ENCODE results near the gene SERINC2. TPM values are rescaled to one million over a fixed set of nuclear protein-coding genes. Genes with fewer than 3 reads are reported as not detected.
A peak's percentile ranks its signal among the peaks of the same experiment; 100 is the strongest.

The SERINC2 gene
- total and polyA plus RNA-seq, 2 of the 8 experiments (the other 6 are each of a cell fraction or from before 2014, with no cell fraction given), result 31.4 to 60.0 TPM

GRCh38 chr1:31416101-31416736 is 3.2 kb downstream of the SERINC2 start:
- Histone ChIP-seq H3K18ac (ENCODE audit: extremely low read depth, low read length) (no peak overlapping the region; the same call in 1 of the 2 replicates), H2BK15ac (ENCODE audit: low read length) (no peak overlapping the region), H2AK5ac (ENCODE audit: low read depth, low read length) (no peak overlapping the region), H4K8ac (ENCODE audit: extremely low read depth, insufficient read depth, low read length) (0 out of 2 replicates have a peak overlapping the region, but pooled peaks have one; percentile 22), H4K5ac (ENCODE audit: insufficient read length, low read depth, low read length) (peak overlapping the region; percentile 7), H3K4me1 (replicated peaks in 1 of 4; ENCODE audit: control insufficient read depth in 3 of 4, insufficient read depth in 4 of 4, low read length in 3 of 4) (peaks cover 10 to 27% (median 13%) of the 10 kb centered on the region in 4 experiments), H3K36me3 (ENCODE audit: control insufficient read depth in 2 of 4, insufficient read depth in 4 of 4, low read length in 3 of 4) (no peaks in the 10 kb centered on the region), H3K14ac (ENCODE audit: insufficient read length) (no peak overlapping the region), H2BK12ac (ENCODE audit: low read depth, low read length) (no peak overlapping the region; the same call in 1 of the 2 replicates), H3K9ac (replicated peaks in 1 of 4; ENCODE audit: extremely low read depth in 1 of 4, low read depth in 3 of 4, low read length in 3 of 4) (no peak overlapping the region; a peak in 1 of 7 replicates), H3K79me1 (ENCODE audit: low read depth, low read length) (0 out of 2 replicates have a peak, but pooled peaks cover 2% of the 10 kb centered on the region), H2AFZ (ENCODE audit: low read length) (no peak overlapping the region), H3K23me2 (ENCODE audit: low read depth, low read length) (peaks cover 11% of the 10 kb centered on the region), H4K20me1 (replicated peaks in 1 of 2; ENCODE audit: control insufficient read depth in 1 of 2, insufficient read depth in 2 of 2, low read length in 2 of 2) (peaks cover 0 to 5% of the 10 kb centered on the region in 2 experiments), H3K4ac (replicated peaks; ENCODE audit: insufficient read length, low read depth, low read length) (no peak overlapping the region), H3K27me3 (replicated peaks in 1 of 4; ENCODE audit: control insufficient read depth in 3 of 4, extremely low read depth in 1 of 4, insufficient read depth in 3 of 4, low read length in 3 of 4) (peaks cover 0 to 3% (median 2%) of the 10 kb centered on the region in 4 experiments; a peak in 3 of 7 replicates), H2BK5ac (ENCODE audit: low read depth, low read length) (no peak overlapping the region), H3K27ac (ENCODE audit: low read depth, low read length) (no peak overlapping the region; the same call in 1 of the 2 replicates), H2BK120ac (replicated peaks; ENCODE audit: low read depth, low read length) (no peak overlapping the region), H3K56ac (replicated peaks; ENCODE audit: insufficient read length, low read depth, low read length) (no peak overlapping the region), H4K91ac (replicated peaks; ENCODE audit: insufficient read length, low read length) (no peak overlapping the region), H3K79me2 (ENCODE audit: control insufficient read depth in 1 of 2, insufficient read depth in 2 of 2, low read length in 2 of 2) (peaks cover 0 to 9% of the 10 kb centered on the region in 2 experiments; a peak in 1 of 4 replicates), H3K4me2 (ENCODE audit: insufficient read depth in 1 of 2, low read depth in 2 of 2, low read length in 2 of 2) (peak overlapping the region in 1 of 2 experiments; percentile 31; a peak in 1 of 4 replicates), H3K23ac (ENCODE audit: insufficient read length) (no peak overlapping the region), H3K4me3 (ENCODE audit: extremely low read depth in 1 of 4, insufficient read depth in 2 of 4, low read depth in 3 of 4, low read length in 4 of 4) (no peak overlapping the region), H3K9me3 (ENCODE audit: insufficient read depth in 2 of 2, low read depth in 1 of 2, low read length in 1 of 2) (no peaks in the 10 kb centered on the region), H2BK20ac (ENCODE audit: low read length) (peak overlapping the region; percentile 43; the same call in 1 of the 2 replicates)
- DNase-seq (ENCODE audit: low read depth in 1 of 2, low spot score in 2 of 2), result no peak
- CTCF ChIA-PET (ENCODE audit: partially characterized antibody), result interaction anchor here (7.9 to 19.2 kb wide), 2 partner anchors 7 to 18 kb away, joined by 63 to 415 read pairs; no protein-coding TSS in a partner anchor
- POLR2A ChIA-PET (ENCODE audit: partially characterized antibody), result interaction anchor here (1.9 to 4.2 kb wide), 2 partner anchors 11 to 43 kb away, joined by 5 to 26 read pairs; partner anchors contain the start of gene FABP3
- 81% methylated on average over 7 of the region's 7 CpGs; no CpG with 5 or more reads in 1 of the 2 experiments for WGBS, 2 experiments (ENCODE audit: extremely low coverage in 1 of 2, insufficient coverage in 1 of 2, insufficient read length in 1 of 2, insufficient replicate concordance in 2 of 2, low coverage in 1 of 2, low lambda C conversion rate in 2 of 2, missing lambda C conversion rate in 1 of 2)
- peak; percentile 54; the same call in 1 of the 2 replicates for TF ChIP-seq TEAD4 (IDR thresholded peaks at IDR 0.05; ENCODE audit: low read depth, low read length)
- TF ChIP-seq CTCF (IDR thresholded peaks at IDR 0.05; ENCODE audit: control extremely low read depth in 1 of 3, insufficient read depth in 1 of 3, low read depth in 1 of 3, low read length in 3 of 3), result no peak
- no peak for FAIRE-seq
